WTC11 (cell line): Measurements from ENCODE around the gene TEAD1. TPM values are rescaled to one million over a fixed set of nuclear protein-coding genes. Genes with fewer than 3 reads are reported as not detected.

Source experiments
- ATAC-seq: fragments of 200-7000 bp; cut with Tn5 transposase; 2 replicates; pipeline ENCODE4 v1.10.0; 2021; ENCODE audit warnings: mild to moderate bottlenecking, moderate library complexity
- CTCF ChIA-PET: fragments of 300-600 bp; sonication (Branson Sonifier 250); formaldehyde crosslinking; loops from one replicate; lab custom pipeline; 2021; ENCODE audit warnings: antibody characterized with exemption; lab: Charles Lee
- POLR2A ChIA-PET: fragments of 350-600 bp; sonication (Branson Sonifier 250); formaldehyde crosslinking; loops from one replicate; lab custom pipeline; 2021; ENCODE audit warnings: antibody characterized with exemption; lab: Charles Lee
- DNase-seq: peaks from one replicate; pipeline ENCODE4 v3.0.0; 2021; ENCODE audit warnings: low spot score
- H3K27ac Mint-ChIP-seq: 2 replicates; pipeline ENCODE4 v1.8.0; 2021; ENCODE audit warnings: mixed read lengths
- H3K27me3 Mint-ChIP-seq: 2 replicates; pipeline ENCODE4 v1.8.0; 2021; ENCODE audit warnings: low read depth, mild to moderate bottlenecking, moderate library complexity, mixed read lengths
- H3K36me3 Mint-ChIP-seq: 2 replicates; pipeline ENCODE4 v1.8.0; 2021; ENCODE audit warnings: mixed read lengths
- H3K4me1 Mint-ChIP-seq: 2 replicates; pipeline ENCODE4 v1.8.0; 2022; ENCODE audit warnings: mixed read lengths
- H3K4me3 Mint-ChIP-seq: 2 replicates; pipeline ENCODE4 v1.8.0; 2021; ENCODE audit warnings: mild to moderate bottlenecking, moderate library complexity, mixed read lengths
- H3K9me3 Mint-ChIP-seq: 2 replicates; pipeline ENCODE4 v1.8.0; 2021; ENCODE audit warnings: mixed read lengths
- AR ChIP-seq: fragments of 250-450 bp; sonication (Bioruptor Pico); IDR thresholded peaks from 2 replicates; pipeline ENCODE4 v1.9.0; 2021; ENCODE audit warnings: mild to moderate bottlenecking
- ATF1 ChIP-seq: sonication (generic); formaldehyde crosslinking; IDR thresholded peaks from 2 replicates; pipeline ENCODE4 v1.8.1; 2023; ENCODE audit warnings: mild to moderate bottlenecking, moderate library complexity, missing genetic modification reagents
- CREB1 ChIP-seq: sonication (generic); formaldehyde crosslinking; IDR thresholded peaks from 2 replicates; pipeline ENCODE4 v1.8.0; 2023; ENCODE audit warnings: mild to moderate bottlenecking, missing genetic modification reagents
- CREM ChIP-seq: sonication (generic); formaldehyde crosslinking; IDR thresholded peaks from 2 replicates; pipeline ENCODE4 v1.8.1; 2022; ENCODE audit warnings: mild to moderate bottlenecking, missing genetic modification reagents, moderate library complexity
- FOXK1 ChIP-seq: sonication (generic); formaldehyde crosslinking; IDR thresholded peaks from 2 replicates; pipeline ENCODE4 v1.8.0; 2022; ENCODE audit warnings: mild to moderate bottlenecking, moderate library complexity, missing genetic modification reagents
- FOXP1 ChIP-seq: sonication (generic); formaldehyde crosslinking; IDR thresholded peaks from 2 replicates; pipeline ENCODE4 v1.8.0; 2022; ENCODE audit warnings: missing genetic modification reagents, mild to moderate bottlenecking, moderate library complexity, borderline replicate concordance
- JAZF1 ChIP-seq: fragments of 250-450 bp; sonication (Bioruptor Pico); IDR thresholded peaks from 2 replicates; pipeline ENCODE4 v1.9.0; 2021; ENCODE audit warnings: moderate library complexity, mild to moderate bottlenecking, inconsistent platforms
- MAX ChIP-seq: sonication (generic); formaldehyde crosslinking; IDR thresholded peaks from 2 replicates; pipeline ENCODE4 v1.8.0; 2022; ENCODE audit warnings: mild to moderate bottlenecking, missing genetic modification reagents
- NFYB ChIP-seq: sonication (generic); formaldehyde crosslinking; conservative IDR thresholded peaks from 2 replicates; pipeline ENCODE4 v1.8.0; 2022; ENCODE audit warnings: low read depth, missing genetic modification reagents
- NR1H2 ChIP-seq: sonication (generic); formaldehyde crosslinking; IDR thresholded peaks from 2 replicates; pipeline ENCODE4 v1.9.0; 2021; ENCODE audit warnings: mild to moderate bottlenecking, moderate library complexity, missing genetic modification reagents
- SMAD4 ChIP-seq: sonication (generic); formaldehyde crosslinking; IDR thresholded peaks from 2 replicates; pipeline ENCODE4 v1.8.0; 2022; ENCODE audit warnings: mild to moderate bottlenecking, missing genetic modification reagents
- SOX15 ChIP-seq: fragments of 250-450 bp; sonication (Bioruptor Pico); IDR thresholded peaks from 2 replicates; pipeline ENCODE4 v1.9.0; 2021; ENCODE audit warnings: mild to moderate bottlenecking
- ZBTB21 ChIP-seq: sonication (generic); formaldehyde crosslinking; IDR thresholded peaks from 2 replicates; pipeline ENCODE4 v1.8.1; 2023; ENCODE audit warnings: mild to moderate bottlenecking, missing genetic modification reagents, borderline replicate concordance
- ZMAT4 ChIP-seq: fragments of 250-450 bp; sonication (Bioruptor Pico); IDR thresholded peaks from 2 replicates; pipeline ENCODE4 v1.9.0; 2021; ENCODE audit warnings: mild to moderate bottlenecking
- ZNF219 ChIP-seq: sonication (generic); formaldehyde crosslinking; IDR thresholded peaks from 2 replicates; pipeline ENCODE4 v1.8.0; 2023; ENCODE audit warnings: missing genetic modification reagents, mild to moderate bottlenecking, borderline replicate concordance
- ZNF396 ChIP-seq: fragments of 250-450 bp; sonication (Bioruptor Pico); IDR thresholded peaks from 2 replicates; pipeline ENCODE4 v1.8.0; 2021; ENCODE audit warnings: mild to moderate bottlenecking, moderate library complexity, borderline replicate concordance
- ZNF423 ChIP-seq: fragments of 250-450 bp; sonication (Bioruptor Pico); IDR thresholded peaks from 2 replicates; pipeline ENCODE4 v2.1.2; 2022; ENCODE audit warnings: mild to moderate bottlenecking, moderate library complexity
- ZSCAN18 ChIP-seq: fragments of 250-450 bp; sonication (Bioruptor Pico); IDR thresholded peaks from 2 replicates; pipeline ENCODE4 v2.1.2; 2022; ENCODE audit warnings: mild to moderate bottlenecking, moderate library complexity
- total RNA-seq: library from RNA; stranded (reverse); gene quantifications from 3 replicates; pipeline ENCODE4 v1.2.3, GENCODE V29; 2021

Gene TEAD1
- total RNA-seq, 1 experiment from 2014 or later = 79.9 TPM

GRCh38 chr11:12966002-12966401, 291.8 kb downstream of the TEAD1 start:
- POLR2A ChIA-PET = no interaction called here
- Mint-ChIP-seq H3K36me3 (no peaks in the 10 kb centered on the region), H3K9me3 (0 out of 2 replicates have a peak, but pooled peaks cover 3% of the 10 kb centered on the region), H3K27me3 (peaks cover 8% of the 10 kb centered on the region), H3K4me1 (peaks cover 11% of the 10 kb centered on the region; the same call in 1 of the 2 replicates), H3K4me3 (no peak overlapping the region), H3K27ac (no peak overlapping the region)
- TF ChIP-seq CREB1 (CRISPR knock-in tag) = no peak
- CTCF ChIA-PET = interaction anchor here (1.0 to 6.8 kb wide), 6 partner anchors 44 to 677 kb away, joined by 4 to 61 read pairs (median 20); no protein-coding TSS in a partner anchor
- DNase-seq (no peak), ATAC-seq (no peak)

- TF ChIP-seq SOX15 = no peak
- no peak for TF ChIP-seq MAX (CRISPR knock-in tag)
- TF ChIP-seq ZNF396 (CRISPR knock-in tag) = no peak
- no peak for TF ChIP-seq FOXK1 (CRISPR knock-in tag)
- TF ChIP-seq ZMAT4 (CRISPR knock-in tag) = no peak
- TF ChIP-seq ZSCAN18 (CRISPR knock-in tag) = no peak
- TF ChIP-seq CREM (CRISPR knock-in tag) = no peak
- TF ChIP-seq SMAD4 (CRISPR knock-in tag) = no peak
- no peak for TF ChIP-seq NFYB
- TF ChIP-seq JAZF1 (CRISPR knock-in tag) = no peak
- no peak for TF ChIP-seq ATF1 (CRISPR knock-in tag)
- no peak for TF ChIP-seq AR (CRISPR knock-in tag)
- no peak for TF ChIP-seq ZBTB21
- TF ChIP-seq ZNF423 (CRISPR knock-in tag) = no peak
- TF ChIP-seq ZNF219 (CRISPR knock-in tag) = no peak
- no peak for TF ChIP-seq FOXP1 (CRISPR knock-in tag)
- Mint-ChIP-seq H3K9me3 (0 out of 2 replicates have a peak, but pooled peaks cover 3% of the 10 kb centered on the region), H3K27me3 (peaks cover 6% of the 10 kb centered on the region; the same call in 1 of the 2 replicates), H3K27ac (no peak overlapping the region), H3K36me3 (no peaks in the 10 kb centered on the region), H3K4me3 (no peak overlapping the region), H3K4me1 (peaks cover 11% of the 10 kb centered on the region; the same call in 1 of the 2 replicates)
- no peak for ATAC-seq
- POLR2A ChIA-PET = no interaction called here
- DNase-seq = no peak
- CTCF ChIA-PET = no interaction called here
Measured at GRCh38 chr11:12968101-12968500, 293.9 kb downstream of the TEAD1 start.

GRCh38 chr11:12968826-12969225, 294.6 kb downstream of the TEAD1 start:
- H3K9me3 Mint-ChIP-seq = 0 out of 2 replicates have a peak, but pooled peaks cover 3% of the 10 kb centered on the region
- no peak overlapping the region for H3K27ac Mint-ChIP-seq
- TF ChIP-seq NR1H2 = no peak
- no peak for TF ChIP-seq SMAD4 (CRISPR knock-in tag)
- DNase-seq (no peak), ATAC-seq (no peak)
- peaks cover 6% of the 10 kb centered on the region; the same call in 1 of the 2 replicates for H3K27me3 Mint-ChIP-seq
- no peak overlapping the region for H3K4me3 Mint-ChIP-seq
- H3K36me3 Mint-ChIP-seq = no peaks in the 10 kb centered on the region
- peaks cover 10% of the 10 kb centered on the region; the same call in 1 of the 2 replicates for H3K4me1 Mint-ChIP-seq
- CTCF ChIA-PET = interaction anchor here (0.8 to 1.6 kb wide), 2 partner anchors 40 to 177 kb away, joined by 4 to 5 read pairs; partner anchors contain the start of gene RASSF10
- POLR2A ChIA-PET = no interaction called here
